GM13977 (cell line): Measurements from ENCODE around the gene EIPR1.
"Not testable (repeated sequence)": the region's sequence is repeated elsewhere in the genome, so short reads cannot be mapped to it uniquely, and the experiment has no call there.

Experiments
- DNase-seq: peaks from one replicate; pipeline ENCODE4 v3.0.0; 2012; ENCODE audit warnings: low spot score
- CTCF ChIP-seq: IDR thresholded peaks from 2 replicates; pipeline ENCODE4 v1.5.1; 2012; ENCODE audit warnings: mild to moderate bottlenecking, control low read depth; ENCODE audit not compliant: insufficient read depth; ENCODE audit errors: extremely low read depth, missing control alignments
- in situ Hi-C: fragments of 300-500 bp; cut with MboI; formaldehyde crosslinking; loops from one replicate; pipeline ENCODE4 v1.12.0; 2022; ENCODE audit warnings: low sequenced_read_pairs, low pct_unique_long_range_greater_than_20kb, mixed read lengths, inconsistent platforms; ENCODE audit not compliant: unreplicated experiment

The EIPR1 gene

DNA sequence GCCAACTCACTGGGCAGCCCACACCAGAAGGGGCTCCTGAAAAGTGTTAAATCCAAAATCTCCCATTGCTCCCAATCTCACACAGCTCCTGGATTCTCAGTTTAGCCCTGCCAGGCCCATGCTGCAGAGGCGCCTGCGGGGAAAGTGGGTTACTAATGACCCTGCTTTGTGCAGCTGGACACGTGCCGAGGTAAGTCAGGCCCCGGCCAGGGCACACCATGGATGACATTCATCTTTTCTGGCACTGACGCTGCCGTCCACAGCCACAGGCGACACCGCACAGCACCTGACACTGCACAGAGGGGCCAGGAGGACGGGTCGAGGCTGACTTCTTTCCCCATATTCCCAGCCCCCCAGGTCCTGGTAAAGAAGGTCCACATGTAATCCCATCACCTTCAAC, 193.5 kb downstream of the EIPR1 start:
- no peak for TF ChIP-seq CTCF
- DNase-seq, result no peak
- in situ Hi-C loops, result no loop called here

DNA sequence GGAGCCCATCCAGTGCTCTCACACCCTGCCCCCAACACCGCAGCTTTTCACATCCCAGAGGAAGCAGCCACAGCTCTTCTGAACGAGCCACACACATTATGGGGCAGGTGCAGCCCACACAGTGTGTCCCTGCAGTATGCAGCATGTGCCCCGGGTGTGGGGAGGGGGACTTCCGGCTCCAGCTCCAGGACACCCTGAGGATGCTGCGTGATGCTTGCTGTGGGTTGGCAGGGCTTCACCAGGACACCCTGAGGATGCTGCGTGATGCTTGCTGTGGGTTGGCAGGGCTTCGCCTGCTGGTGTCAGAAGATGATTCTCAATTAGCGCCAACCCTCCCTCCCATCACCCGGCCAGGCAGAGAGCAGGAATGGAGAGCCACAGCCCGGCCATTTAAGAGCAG, 193.9 kb downstream of the EIPR1 start:
- DNase-seq, result no peak
- in situ Hi-C loops, result no loop called here
- no peak for TF ChIP-seq CTCF

DNA sequence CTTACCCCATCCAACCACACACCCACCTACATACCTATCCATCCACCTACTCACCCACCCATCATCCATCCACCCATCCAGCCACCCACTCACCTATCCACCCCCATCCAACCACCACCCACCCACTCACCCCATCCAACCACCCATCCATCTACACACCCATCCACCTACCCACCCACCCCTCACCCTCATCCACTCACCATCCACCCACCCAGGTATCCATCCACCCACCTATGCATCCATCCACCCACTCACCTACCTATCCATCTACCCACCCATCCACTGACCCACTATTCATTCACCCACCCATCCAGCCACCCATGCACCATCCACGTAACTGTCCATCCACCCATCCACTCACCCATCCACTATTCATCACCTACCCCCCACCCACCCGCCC, 194.8 kb downstream of the EIPR1 start:
- in situ Hi-C loops, result no loop called here
- DNase-seq, result no peak

GRCh38 chr2:3181416-3182010, 196.1 kb downstream of the EIPR1 start:
- DNase-seq, result no peak
- in situ Hi-C loops, result no loop called here
- no peak for TF ChIP-seq CTCF

More for the DNA sequence above, 194.8 kb downstream of the EIPR1 start:
- TF ChIP-seq CTCF, result no peak

- DNase-seq, in situ Hi-C loops: not testable (repeated sequence)
Measured at GRCh38 chr2:3180909-3181221, 196.8 kb downstream of the EIPR1 start.

DNA sequence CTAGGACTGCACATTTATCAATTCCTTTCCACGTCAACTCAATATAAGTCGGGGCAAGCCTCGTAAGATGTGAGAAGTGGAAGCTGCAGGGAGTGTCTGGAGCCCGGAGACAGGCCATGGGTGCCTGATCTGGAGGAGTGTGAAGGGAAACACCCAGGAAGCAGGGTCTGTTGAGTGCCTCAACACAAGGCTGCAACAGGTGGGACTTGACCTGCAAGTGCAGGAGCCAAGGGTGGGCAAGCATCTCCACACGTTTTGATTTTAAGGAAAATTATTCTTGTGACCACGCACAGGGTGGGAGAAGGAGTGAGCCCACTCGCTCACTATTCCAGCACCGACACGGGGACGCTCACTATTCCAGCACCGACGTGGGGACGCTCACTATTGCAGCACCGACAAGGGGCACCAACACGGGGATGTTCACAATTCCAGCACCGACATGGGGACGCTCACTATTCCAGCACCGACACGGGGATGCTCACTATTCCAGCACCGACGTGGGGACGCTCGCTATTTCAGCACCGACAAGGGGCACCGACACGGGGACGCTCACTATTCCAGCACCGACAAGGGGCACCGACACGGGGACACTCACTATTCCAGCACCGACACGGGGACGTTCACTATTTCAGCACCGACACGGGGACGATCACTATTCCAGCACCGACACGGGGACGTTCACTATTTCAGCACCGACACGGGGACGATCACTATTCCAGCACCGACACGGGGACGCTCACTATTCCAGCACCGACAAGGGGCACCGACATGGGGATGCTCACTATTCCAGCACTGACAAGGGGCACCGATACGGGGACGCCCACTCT, 197.3 kb downstream of the EIPR1 start:
- DNase-seq, result no peak

GRCh38 chr2:3179626-3180025, 198.0 kb downstream of the EIPR1 start:
- in situ Hi-C loops, result no loop called here
- TF ChIP-seq CTCF, result no peak
- no peak for DNase-seq

More for the DNA sequence above, 197.3 kb downstream of the EIPR1 start:
- no peak for TF ChIP-seq CTCF
- in situ Hi-C loops, result no loop called here
